HEK293 (cell line): ENCODE results near the gene FOXP3.

Experiments
- ATF2 ChIP-seq: fragments of 450-650 bp; formaldehyde crosslinking; IDR thresholded peaks from 2 replicates; pipeline ENCODE4 v1.5.1; 2016; ENCODE audit warnings: missing biosample characterization, missing genetic modification characterization, low read depth
- CTCF ChIP-seq: fragments of 450-650 bp; formaldehyde crosslinking; IDR thresholded peaks from 2 replicates; pipeline ENCODE4 v1.5.1; 2016; ENCODE audit warnings: missing biosample characterization, missing genetic modification characterization
- SETDB1 ChIP-seq: IDR thresholded peaks from one replicate; pipeline ENCODE4 v1.6.1; 2017; ENCODE audit warnings: mild to moderate bottlenecking, low read length, moderate library complexity, mixed read lengths; ENCODE audit not compliant: insufficient read length
- YY2 ChIP-seq: fragments of 450-650 bp; formaldehyde crosslinking; IDR thresholded peaks from 2 replicates; pipeline ENCODE4 v1.5.1; 2016; ENCODE audit warnings: missing biosample characterization, missing genetic modification characterization
- ZBTB44 ChIP-seq: fragments of 450-650 bp; IDR thresholded peaks from 2 replicates; pipeline ENCODE4 v1.5.1; 2018; ENCODE audit warnings: missing biosample characterization, mild to moderate bottlenecking, missing genetic modification characterization
- ZNF23 ChIP-seq: fragments of 450-650 bp; formaldehyde crosslinking; IDR thresholded peaks from 2 replicates; pipeline ENCODE4 v1.5.1; 2016; ENCODE audit warnings: missing biosample characterization, missing genetic modification characterization, borderline replicate concordance
- ZNF274 ChIP-seq, 2 experiments: fragments of 200-500 bp in 1 of 2; fragments of 450-650 bp in 1 of 2; sonication (Bioruptor generic) in 1 of 2; formaldehyde crosslinking in 1 of 2; IDR thresholded peaks; 2 replicates each; pipeline versions ENCODE4 v1.5.1 to v1.6.1; 2014 to 2016; ENCODE audit warnings: borderline replicate concordance in 1 of 2, inconsistent platforms in 1 of 2, low read length in 1 of 2, missing biosample characterization in 1 of 2, missing genetic modification characterization in 1 of 2
- ZNF654 ChIP-seq: fragments of 450-650 bp; formaldehyde crosslinking; IDR thresholded peaks from 2 replicates; pipeline ENCODE4 v1.5.1; 2016; ENCODE audit warnings: low read depth, missing biosample characterization, missing genetic modification characterization
- ZSCAN4 ChIP-seq: fragments of 450-650 bp; formaldehyde crosslinking; IDR thresholded peaks from 2 replicates; pipeline ENCODE4 v1.5.1; 2017; ENCODE audit warnings: missing biosample characterization, missing genetic modification characterization

GRCh38 chrX:49270249-49270921 lies 5.9 kb upstream of the FOXP3 start:
- no peak for TF ChIP-seq CTCF (tag by site-specific recombination)
- no peak for TF ChIP-seq ZBTB44 (tag by site-specific recombination)
- no peak for TF ChIP-seq ATF2 (tag by site-specific recombination)
- no peak for TF ChIP-seq ZNF654 (tag by site-specific recombination)
- no peak for TF ChIP-seq YY2
- TF ChIP-seq ZNF23 (tag by site-specific recombination): no peak
- no peak for TF ChIP-seq ZNF274 (IDR thresholded peaks at IDR 0.05; ENCODE audit: low read length)
- no peak for TF ChIP-seq ZNF274 (tag by site-specific recombination; IDR thresholded peaks at IDR 0.05; ENCODE audit: borderline replicate concordance)
- no peak for TF ChIP-seq ZSCAN4 (tag by site-specific recombination)
- TF ChIP-seq SETDB1: no peak
